OCI-LY7 (cell line): Measurements from ENCODE around the gene GPC1.

ENCODE experiments used
- EZH2phosphoT487 ChIP-seq: fragments of 200-600 bp; sonication (generic); IDR thresholded peaks from 2 replicates; pipeline ENCODE4 v1.6.1; 2018; ENCODE audit warnings: low read depth, borderline replicate concordance, mild to moderate bottlenecking, mixed run types, antibody characterized with exemption, low read length, moderate library complexity, mixed read lengths
- TF ChIP-seq, protein P1 (sequence below): fragments of 200-600 bp; sonication (generic); conservative IDR thresholded peaks from 2 replicates; pipeline ENCODE4 v1.5.1; 2014; ENCODE audit warnings: mild to moderate bottlenecking, antibody characterized with exemption, low read length, moderate library complexity, mixed read lengths

DNA sequence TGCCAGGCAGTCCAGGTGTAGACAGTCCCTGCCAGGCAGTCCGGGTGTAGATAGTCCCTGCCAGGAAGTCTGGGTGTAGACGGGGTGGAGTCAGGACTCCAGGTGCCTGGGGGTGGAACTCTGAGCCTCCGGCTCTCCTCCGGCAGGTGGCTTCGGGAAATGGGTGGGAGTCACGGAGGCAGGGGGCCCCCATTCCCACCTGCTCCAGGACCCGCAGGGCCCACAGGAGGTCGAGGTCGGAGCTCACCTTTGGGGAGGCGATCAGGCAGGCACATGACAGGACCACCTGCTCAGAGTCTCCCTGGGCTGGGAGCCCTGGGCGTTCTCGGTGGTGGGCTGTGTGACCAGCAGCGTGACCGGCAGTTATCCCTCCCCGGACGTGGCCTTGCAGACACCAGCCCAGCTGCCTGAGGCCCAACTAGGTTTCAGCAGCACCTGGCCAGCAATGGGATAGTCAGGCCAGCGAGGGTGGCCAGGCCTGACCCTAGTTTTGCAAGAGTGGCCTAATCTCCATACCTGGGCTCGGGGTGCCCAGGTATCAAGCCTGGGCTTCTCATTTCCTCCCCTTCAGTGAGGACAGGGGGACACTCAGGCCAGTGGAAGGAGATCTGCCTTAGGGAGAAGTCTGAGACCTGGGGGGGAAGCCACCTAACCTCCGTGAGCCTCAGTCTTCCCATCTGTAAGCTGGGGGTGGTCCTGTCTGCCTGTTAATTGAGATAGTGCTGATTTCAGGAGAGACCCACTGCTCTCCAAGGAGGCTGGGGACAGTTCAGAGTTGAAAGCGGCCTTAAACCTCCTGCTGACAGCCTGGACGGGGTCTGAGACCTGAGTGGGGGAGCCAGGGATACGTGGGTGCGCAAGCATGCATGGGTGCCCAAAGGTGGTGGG lies 13.2 kb downstream of the GPC1 start:
- TF ChIP-seq, protein P1, sequence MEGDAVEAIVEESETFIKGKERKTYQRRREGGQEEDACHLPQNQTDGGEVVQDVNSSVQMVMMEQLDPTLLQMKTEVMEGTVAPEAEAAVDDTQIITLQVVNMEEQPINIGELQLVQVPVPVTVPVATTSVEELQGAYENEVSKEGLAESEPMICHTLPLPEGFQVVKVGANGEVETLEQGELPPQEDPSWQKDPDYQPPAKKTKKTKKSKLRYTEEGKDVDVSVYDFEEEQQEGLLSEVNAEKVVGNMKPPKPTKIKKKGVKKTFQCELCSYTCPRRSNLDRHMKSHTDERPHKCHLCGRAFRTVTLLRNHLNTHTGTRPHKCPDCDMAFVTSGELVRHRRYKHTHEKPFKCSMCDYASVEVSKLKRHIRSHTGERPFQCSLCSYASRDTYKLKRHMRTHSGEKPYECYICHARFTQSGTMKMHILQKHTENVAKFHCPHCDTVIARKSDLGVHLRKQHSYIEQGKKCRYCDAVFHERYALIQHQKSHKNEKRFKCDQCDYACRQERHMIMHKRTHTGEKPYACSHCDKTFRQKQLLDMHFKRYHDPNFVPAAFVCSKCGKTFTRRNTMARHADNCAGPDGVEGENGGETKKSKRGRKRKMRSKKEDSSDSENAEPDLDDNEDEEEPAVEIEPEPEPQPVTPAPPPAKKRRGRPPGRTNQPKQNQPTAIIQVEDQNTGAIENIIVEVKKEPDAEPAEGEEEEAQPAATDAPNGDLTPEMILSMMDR = no peak
- TF ChIP-seq EZH2phosphoT487 = no peak
